T-cell (primary cell): ENCODE results near the gene SMURF2. TPM values are rescaled to one million over a fixed set of nuclear protein-coding genes. Genes with fewer than 3 reads are reported as not detected.

Experiments
- ATAC-seq, 4 experiments: fragments of 200-7000 bp in 3 of 4; fragments of 150-1000 bp in 1 of 4; cut with Tn5 transposase; replicated peaks in 1 of 4; 1 replicate in 3 of 4; 2 replicates in 1 of 4; pipeline ENCODE4 v1.10.0; 2021; ENCODE audit warnings: moderate library complexity in 3 of 4, mild to moderate bottlenecking in 2 of 4, moderate number of reproducible peaks in 1 of 4
- CTCF ChIA-PET, 2 donors: fragments of 300-600 bp; sonication (Branson Sonifier 250); formaldehyde crosslinking; loops; one replicate each; lab custom pipeline; 2022; ENCODE audit warnings: antibody characterized with exemption in 2 of 2; lab: Charles Lee
- POLR2A ChIA-PET, 2 donors: fragments of 300-600 bp; sonication (Branson Sonifier 250); formaldehyde crosslinking; loops; one replicate each; lab custom pipeline; 2022; ENCODE audit warnings: antibody characterized with exemption in 2 of 2; lab: Charles Lee
- DNase-seq, 35 experiments: peaks; one replicate each; pipeline versions ENCODE4 v3.0.0 to v3.0.0-alpha.2; 2013 to 2023
- H3K27ac ChIP-seq: one replicate; pipeline ENCODE4 v1.5.1; 2013; ENCODE audit warnings: low read length
- H3K27me3 ChIP-seq, 2 experiments: replicated peaks in 1 of 2; 1 replicate in 1 of 2; 2 replicates in 1 of 2; pipeline versions ENCODE4 v1.6.1 to v1.7.0; 2013; ENCODE audit warnings: low read length in 1 of 2, mixed read lengths in 1 of 2; ENCODE audit not compliant: control insufficient read depth in 2 of 2, insufficient read depth in 2 of 2; ENCODE audit errors: extremely low read depth in 1 of 2
- H3K36me3 ChIP-seq, 2 donors: 1 replicate in 1 of 2; 2 replicates in 1 of 2; pipeline versions ENCODE4 v1.6.1 to v1.7.0; 2013; ENCODE audit warnings: low read length in 1 of 2; ENCODE audit not compliant: control insufficient read depth in 2 of 2, insufficient read depth in 1 of 2; ENCODE audit errors: extremely low read depth in 1 of 2
- H3K4me1 ChIP-seq, 2 experiments: 1 replicate in 1 of 2; 2 replicates in 1 of 2; pipeline versions ENCODE4 v1.6.1 to v1.7.0; 2013; ENCODE audit warnings: low read length in 2 of 2, mixed read lengths in 1 of 2; ENCODE audit not compliant: insufficient read depth in 2 of 2, control insufficient read depth in 1 of 2; ENCODE audit errors: extremely low read depth in 1 of 2
- H3K4me3 ChIP-seq, 2 donors: 1 replicate in 1 of 2; 2 replicates in 1 of 2; pipeline versions ENCODE4 v1.5.1 to v1.7.0; 2013; ENCODE audit warnings: mild to moderate bottlenecking in 2 of 2, low read length in 1 of 2, moderate library complexity in 1 of 2; ENCODE audit not compliant: control insufficient read depth in 1 of 2; ENCODE audit errors: extremely low read depth in 1 of 2
- H3K9me3 ChIP-seq: 2 replicates; pipeline ENCODE4 v1.7.0; 2013
- H3K27ac Mint-ChIP-seq, 2 donors: one replicate each; pipeline ENCODE4 v1.8.0; 2020 to 2021; ENCODE audit warnings: mild to moderate bottlenecking in 2 of 2, mixed read lengths in 2 of 2
- H3K27me3 Mint-ChIP-seq, 2 donors: one replicate each; pipeline ENCODE4 v1.8.0; 2021 to 2022; ENCODE audit warnings: mixed read lengths in 2 of 2
- H3K36me3 Mint-ChIP-seq: one replicate; pipeline ENCODE4 v1.8.0; 2021; ENCODE audit warnings: mixed read lengths
- H3K4me1 Mint-ChIP-seq, 3 donors: one replicate each; pipeline ENCODE4 v1.8.0; 2020 to 2022; ENCODE audit warnings: mixed read lengths in 3 of 3, mild to moderate bottlenecking in 1 of 3
- H3K4me3 Mint-ChIP-seq, 3 donors: one replicate each; pipeline ENCODE4 v1.8.0; 2020 to 2022; ENCODE audit warnings: mild to moderate bottlenecking in 3 of 3, mixed read lengths in 3 of 3, moderate library complexity in 3 of 3
- H3K9me3 Mint-ChIP-seq, 3 donors: one replicate each; pipeline ENCODE4 v1.8.0; 2020 to 2022; ENCODE audit warnings: mixed read lengths in 3 of 3
- WGBS: methylation state at CpG from one replicate; pipeline ENCODE4 v1.1.5; 2013; ENCODE audit warnings: missing lambda C conversion rate; ENCODE audit not compliant: insufficient coverage; 5-methylcytosine and 5-hydroxymethylcytosine counted together
- total RNA-seq, 35 experiments: library from RNA in 6 of 35; stranded (reverse) in 6 of 35; fragments of 120-200 nt in 1 of 35; gene quantifications; one replicate each; pipeline versions ENCODE4 v1.2.1 to v1.2.4 and lab custom pipeline; 2013 to 2026

The SMURF2 gene
- total RNA-seq, 5 donors from 2014 or later (not counting 1 experiment from before 2014, with no cell fraction given), result 27.4 to 36.6 (median 34.8) TPM

GRCh38 chr17:64506201-64506575, 155.9 kb downstream of the SMURF2 start, which contains the start of gene DDX5:
Gene DDX5 (minus strand): TSS chr17:64506289. CDS start chr17:64506119, 170 bp downstream.
- Histone ChIP-seq H3K4me1 (peaks cover 19 to 34% of the 10 kb centered on the region in 2 experiments), H3K36me3 (peaks cover 0 to 58% of the 10 kb centered on the region in 2 donors), H3K4me3 (peak within 1 kb of the TSS; percentile 91 to 99), H3K27ac (peak within 1 kb of the TSS; percentile 99), H3K9me3 (no peaks in the 10 kb centered on the region), H3K27me3 (no peaks in the 10 kb centered on the region)
- CTCF ChIA-PET, result interaction anchor here (0.6 to 2.4 kb wide), 6 partner anchors 9 to 808 kb away, joined by 3 to 31 read pairs (median 6); partner anchors contain the start of genes POLG2 (in 1 of the 2) and TEX2 (in 1 of the 2)
- Mint-ChIP-seq H3K9me3 (no peaks in the 10 kb centered on the region), H3K36me3 (peaks cover 62% of the 10 kb centered on the region), H3K27ac (peak within 1 kb of the TSS; percentile 99 to 100), H3K4me1 (peaks cover 64 to 78% (median 67%) of the 10 kb centered on the region in 3 donors), H3K27me3 (no peaks in the 10 kb centered on the region), H3K4me3 (peak within 1 kb of the TSS; percentile 97 to 100 (median 100))
- ATAC-seq (peak; percentile 66 to 71 (median 68)), DNase-seq (peak in 34 of 35 experiments; percentile 91 to 98 (median 96))
- 0% methylated on average over 29 of the region's 31 CpGs for WGBS
- POLR2A ChIA-PET, result interaction anchor here (0.5 to 3.6 kb wide), 16 partner anchors 9 to 733 kb away, joined by 3 to 72 read pairs (median 6); partner anchors contain the start of genes POLG2 (in 2 of the 2) and ICAM2 (in 1 of the 2)

- H3K9me3 ChIP-seq, result no peaks in the 10 kb centered on the region
- Mint-ChIP-seq H3K9me3 (no peaks in the 10 kb centered on the region), H3K36me3 (peaks cover 63% of the 10 kb centered on the region), H3K27ac (peak overlapping the region; percentile 99 to 100), H3K4me3 (peak overlapping the region; percentile 97 to 100 (median 100)), H3K27me3 (no peaks in the 10 kb centered on the region), H3K4me1 (peaks cover 67 to 80% (median 70%) of the 10 kb centered on the region in 3 donors)
- H3K36me3 ChIP-seq, result peaks cover 0 to 60% of the 10 kb centered on the region in 2 donors
- peaks cover 19 to 34% of the 10 kb centered on the region in 2 experiments for H3K4me1 ChIP-seq
- H3K27me3 ChIP-seq, result no peaks in the 10 kb centered on the region
- ChIA-PET POLR2A (interaction anchor here (0.5 to 3.6 kb wide), 18 partner anchors 8 to 732 kb away, joined by 3 to 72 read pairs (median 4); partner anchors contain the start of genes POLG2 (in 2 of the 2), CCDC47 (in 1 of the 2), GNA13 (in 1 of the 2) and ICAM2 (in 1 of the 2)), CTCF (interaction anchor here in 1 of 2 donors (0.6 to 2.4 kb wide), 4 partner anchors 9 to 807 kb away, joined by 3 to 31 read pairs (median 8); partner anchors contain the start of gene POLG2)
- WGBS, result under 1% methylated on average over 61 of the region's 76 CpGs
- H3K27ac ChIP-seq, result peak overlapping the region; percentile 99
- DNase-seq, result peak; percentile 76 to 93 (median 88)
- peak overlapping the region; percentile 91 to 98 for H3K4me3 ChIP-seq
- peak; percentile 35 to 54 (median 46) for ATAC-seq
These were observed 156.5 kb downstream of the SMURF2 start for GRCh38 chr17:64505340-64506200.

- ChIA-PET POLR2A (interaction anchor here (0.6 to 3.6 kb wide), 14 partner anchors 8 to 732 kb away, joined by 3 to 72 read pairs (median 4); partner anchors contain the start of genes POLG2 (in 2 of the 2), CCDC47 (in 1 of the 2), GNA13 (in 1 of the 2) and ICAM2 (in 1 of the 2)), CTCF (interaction anchor here in 1 of 2 donors (1.2 to 1.6 kb wide), 2 partner anchors 8 to 13 kb away, joined by 8 to 9 read pairs; partner anchors contain the start of gene POLG2)
- Histone ChIP-seq H3K4me3 (peak overlapping the region; percentile 91 to 98), H3K9me3 (no peaks in the 10 kb centered on the region), H3K27ac (peak overlapping the region; percentile 99), H3K4me1 (peaks cover 19 to 34% of the 10 kb centered on the region in 2 experiments), H3K36me3 (peaks cover 6 to 60% of the 10 kb centered on the region in 2 donors), H3K27me3 (no peaks in the 10 kb centered on the region)
- H3K27me3 Mint-ChIP-seq, result no peaks in the 10 kb centered on the region
- peak overlapping the region; percentile 97 to 100 (median 100) for H3K4me3 Mint-ChIP-seq
- peak overlapping the region; percentile 99 to 100 for H3K27ac Mint-ChIP-seq
- 0% methylated on average over 10 of the region's 13 CpGs for WGBS
- no peaks in the 10 kb centered on the region for H3K9me3 Mint-ChIP-seq
- DNase-seq, result no peak
- peaks cover 70 to 81% (median 73%) of the 10 kb centered on the region in 3 donors for H3K4me1 Mint-ChIP-seq
- H3K36me3 Mint-ChIP-seq, result peaks cover 65% of the 10 kb centered on the region
- no peak for ATAC-seq
These were observed 157.3 kb downstream of the SMURF2 start for GRCh38 chr17:64504769-64505339.

GRCh38 chr17:64503821-64504768, 158.0 kb downstream of the SMURF2 start:
- peaks cover 6 to 64% of the 10 kb centered on the region in 2 donors for H3K36me3 ChIP-seq
- H3K27me3 ChIP-seq, result no peaks in the 10 kb centered on the region
- H3K9me3 Mint-ChIP-seq, result no peaks in the 10 kb centered on the region
- WGBS, result 21% methylated on average over 5 of the region's 7 CpGs
- peaks cover 14 to 32% of the 10 kb centered on the region in 2 experiments for H3K4me1 ChIP-seq
- H3K9me3 ChIP-seq, result no peaks in the 10 kb centered on the region
- H3K36me3 Mint-ChIP-seq, result peaks cover 69% of the 10 kb centered on the region
- H3K27me3 Mint-ChIP-seq, result no peaks in the 10 kb centered on the region
- H3K4me3 Mint-ChIP-seq, result peak overlapping the region; percentile 97 to 100 (median 100)
- H3K4me3 ChIP-seq, result peak overlapping the region; percentile 91 to 98
- ChIA-PET CTCF (interaction anchor here in 1 of 2 donors (0.5 to 1.6 kb wide), 2 partner anchors 12 to 510 kb away, joined by 5 to 8 read pairs; no protein-coding TSS in a partner anchor), POLR2A (interaction anchor here in 1 of 2 donors (0.5 to 1.4 kb wide), 2 partner anchors 9 to 55 kb away, joined by 3 to 4 read pairs; no protein-coding TSS in a partner anchor)
- peak in 1 of 35 experiments; percentile 32 for DNase-seq
- ATAC-seq, result no peak
- H3K4me1 Mint-ChIP-seq, result peaks cover 72 to 87% (median 74%) of the 10 kb centered on the region in 3 donors
- peak overlapping the region; percentile 99 to 100 for H3K27ac Mint-ChIP-seq
- H3K27ac ChIP-seq, result peak overlapping the region; percentile 99

GRCh38 chr17:64503341-64503740, 158.8 kb downstream of the SMURF2 start:
- peak overlapping the region; percentile 99 for H3K27ac ChIP-seq
- WGBS, result 80% methylated on average over 5 of the region's 5 CpGs

More at GRCh38 chr17:64503341-64503740, 158.8 kb downstream of the SMURF2 start:
- H3K4me1 Mint-ChIP-seq, result peaks cover 73 to 87% (median 75%) of the 10 kb centered on the region in 3 donors
- peaks cover 67% of the 10 kb centered on the region for H3K36me3 Mint-ChIP-seq
- no peak overlapping the region for H3K4me3 ChIP-seq
- peaks cover 6 to 68% of the 10 kb centered on the region in 2 donors for H3K36me3 ChIP-seq
- DNase-seq (peak in 1 of 35 experiments; percentile 30), ATAC-seq (no peak)
- ChIA-PET POLR2A (interaction anchor here in 1 of 2 donors (0.5 to 1.4 kb wide), 2 partner anchors 8 to 54 kb away, joined by 3 to 4 read pairs; no protein-coding TSS in a partner anchor), CTCF (no interaction called here)
- peak overlapping the region; percentile 19 to 100 (median 49) for H3K4me3 Mint-ChIP-seq
- H3K9me3 ChIP-seq, result no peaks in the 10 kb centered on the region
- H3K27me3 Mint-ChIP-seq, result no peaks in the 10 kb centered on the region
- no peaks in the 10 kb centered on the region for H3K9me3 Mint-ChIP-seq
- no peaks in the 10 kb centered on the region for H3K27me3 ChIP-seq
- H3K4me1 ChIP-seq, result peaks cover 13 to 26% of the 10 kb centered on the region in 2 experiments
- peak overlapping the region in 1 of 2 donors; percentile 53 for H3K27ac Mint-ChIP-seq
